ENCODE results near the gene SLC52A3. TPM values are rescaled to one million over a fixed set of nuclear protein-coding genes. Genes with fewer than 3 reads are reported as not detected.
"Not testable (repeated sequence)": the region's sequence is repeated elsewhere in the genome, so short reads cannot be mapped to it uniquely, and the experiment has no call there.

Gene SLC52A3
- 1 to 10 TPM in 1 of 4 donors, under 1 TPM in 3; 0.48 to 1.4 (median 0.68) TPM for total RNA-seq
- 1.6 TPM for polyA plus RNA-seq
- long read RNA-seq, donor 1, partial matches to known transcripts: 2 of 3 reads
- long read RNA-seq, donor 1, other reads (novel, unspliced or antisense): 0 of 3 reads
- long read RNA-seq, donor 2, partial matches to known transcripts: 1 of 3 reads
- long read RNA-seq, donor 2, other reads (novel, unspliced or antisense): 0 of 3 reads
- long read RNA-seq, donor 3, transcript SLC52A3-206 (5 exons, 2,611 nt): major isoform, 6 of 11 reads
- long read RNA-seq, donor 3, partial matches to known transcripts: 5 of 11 reads
- long read RNA-seq, donor 3, other reads (novel, unspliced or antisense): 0 of 11 reads
- long read RNA-seq, donor 4, partial matches to known transcripts: 0 of 1 reads
- long read RNA-seq, donor 4, other reads (novel, unspliced or antisense): 0 of 1 reads

DNA sequence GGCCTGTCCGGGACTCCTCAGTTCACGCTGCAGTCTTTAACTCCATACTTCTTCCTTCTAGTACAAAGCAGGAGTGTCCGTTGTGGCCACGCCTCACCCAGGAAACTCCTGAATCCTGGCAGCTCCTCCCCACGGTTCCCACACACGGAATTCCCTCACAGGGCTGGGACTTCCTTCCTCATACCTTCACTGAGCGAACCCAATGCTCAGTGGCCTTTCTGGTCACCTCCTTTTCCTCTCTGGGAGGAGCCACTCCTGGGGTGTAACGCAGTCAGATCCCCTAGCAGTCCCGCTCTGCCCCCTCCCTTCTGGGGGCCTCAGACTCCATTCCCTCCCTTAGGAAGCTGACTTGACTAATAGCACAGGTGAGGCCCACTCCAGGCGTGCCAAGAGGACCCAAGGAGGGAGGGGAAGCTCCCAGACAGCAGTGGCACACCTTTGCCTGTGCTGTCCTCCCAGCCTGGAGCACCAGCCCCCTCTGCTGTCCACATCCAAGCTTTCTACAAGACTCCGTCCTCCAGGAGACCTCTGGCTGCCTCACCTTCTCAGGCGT is at the start of gene SLC52A3:
TSS of gene SLC52A3 (minus strand) at position 75 of the 553 bp plus-strand sequence. CDS start 2,726 bp downstream, outside the sequence.
- H3K27me3 ChIP-seq (ENCODE audit: control insufficient read depth, insufficient read depth): no peaks in the 10 kb centered on the region
- H3K27ac ChIP-seq (ENCODE audit: low read length): peak within 1 kb of the TSS; percentile 57
- 52% methylated on average over 12 of the region's 12 CpGs for WGBS
- intact Hi-C loops (cut with DNase I): no loop called here
- ATAC-seq (peak; percentile 74 to 89), DNase-seq (peak; percentile 34 to 65 (median 57))
- H3K4me3 ChIP-seq (ENCODE audit: low read length): peak within 1 kb of the TSS; percentile 4
- peaks cover 2% of the 10 kb centered on the region for H3K4me1 ChIP-seq (ENCODE audit: control insufficient read depth, insufficient read depth, low read length)
- H3K9me3 ChIP-seq (ENCODE audit: control insufficient read depth, low read length): no peaks in the 10 kb centered on the region

DNA sequence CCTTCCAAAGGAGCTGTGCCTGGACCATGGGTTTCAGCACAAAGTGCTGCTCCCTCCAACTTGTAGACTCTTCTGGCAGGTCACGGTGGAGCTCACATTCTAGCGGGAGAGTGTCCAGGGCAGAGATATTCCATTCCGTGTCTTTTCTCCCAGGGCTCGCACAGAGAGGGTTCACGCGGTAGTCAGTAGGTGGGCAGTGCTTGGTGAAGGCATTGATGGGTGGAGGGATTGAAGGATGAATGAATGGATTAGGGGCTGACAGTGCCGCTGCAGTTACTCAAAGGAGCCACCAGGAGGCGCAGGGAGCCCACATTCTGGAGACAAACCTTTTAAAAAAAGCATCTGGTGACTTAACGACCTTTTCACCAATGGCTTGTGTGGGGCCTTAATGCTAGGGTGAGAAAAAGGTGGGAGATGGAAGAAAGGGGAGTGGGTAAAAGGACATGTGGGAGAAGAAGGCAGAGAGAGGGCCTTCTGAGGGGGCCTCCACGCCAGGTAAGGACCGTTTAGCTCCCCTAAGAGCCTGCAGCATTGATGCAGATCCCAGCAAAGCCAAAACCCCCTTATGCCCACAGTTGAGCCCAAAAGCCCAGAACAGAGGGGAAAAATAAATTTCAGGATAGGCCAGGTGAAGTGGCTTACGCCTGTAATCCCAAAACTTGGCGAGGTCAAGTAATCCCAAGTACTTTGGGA is 47.8 kb upstream of the SLC52A3 start:
- H3K27ac ChIP-seq (ENCODE audit: low read length): no peak overlapping the region
- intact Hi-C loops (cut with DNase I): loop anchor here (1.0 to 10.0 kb wide), 6 partner anchors 140 to 399 kb away; no protein-coding TSS in a partner anchor

DNA sequence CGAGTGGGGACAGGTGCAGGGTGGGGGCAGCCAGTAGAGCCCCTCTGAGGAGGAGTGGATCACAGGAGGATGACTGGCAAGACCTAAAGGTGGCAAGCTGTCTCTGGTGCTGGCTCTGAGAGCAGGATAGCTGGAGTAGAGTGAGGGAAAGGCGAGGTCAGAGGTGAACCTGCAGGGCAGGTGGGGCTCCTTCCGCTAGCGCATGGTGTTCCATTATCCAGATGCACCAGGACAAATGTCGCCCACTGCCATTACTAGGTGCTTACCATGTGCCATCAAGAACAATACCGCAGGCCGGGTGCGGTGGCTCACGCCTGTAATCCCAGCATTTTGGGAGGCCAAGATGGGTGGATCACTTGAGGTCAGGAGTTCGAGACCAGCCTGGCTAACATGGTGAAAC is 46.9 kb upstream of the SLC52A3 start:
- no peak for ATAC-seq
- intact Hi-C loops (cut with DNase I): loop anchor here in 3 of 4 donors (5.0 to 10.0 kb wide), 4 partner anchors 142 to 400 kb away; no protein-coding TSS in a partner anchor
- no peaks in the 10 kb centered on the region for H3K4me1 ChIP-seq (ENCODE audit: control insufficient read depth, insufficient read depth, low read length)

More for the DNA sequence above, 47.8 kb upstream of the SLC52A3 start:
- DNase-seq: peak; percentile 43 to 82 (median 76)
- Histone ChIP-seq H3K4me1 (ENCODE audit: control insufficient read depth, insufficient read depth, low read length) (no peaks in the 10 kb centered on the region), H3K4me3 (ENCODE audit: low read length) (no peak overlapping the region), H3K27me3 (ENCODE audit: control insufficient read depth, insufficient read depth) (no peaks in the 10 kb centered on the region), H3K9me3 (ENCODE audit: control insufficient read depth, low read length) (no peaks in the 10 kb centered on the region)
- 33% methylated on average over 13 of the region's 13 CpGs for WGBS
- ATAC-seq: peak; percentile 40 to 57

GRCh38 chr20:813390-813789 is 45.1 kb upstream of the SLC52A3 start:
- Histone ChIP-seq H3K4me1 (ENCODE audit: control insufficient read depth, insufficient read depth, low read length) (no peaks in the 10 kb centered on the region), H3K27ac (ENCODE audit: low read length) (no peak overlapping the region), H3K27me3 (ENCODE audit: control insufficient read depth, insufficient read depth) (peaks cover 6% of the 10 kb centered on the region), H3K9me3 (ENCODE audit: control insufficient read depth, low read length) (no peaks in the 10 kb centered on the region), H3K4me3 (ENCODE audit: low read length) (no peak overlapping the region)
- WGBS: 42% methylated on average over 8 of the region's 8 CpGs
- DNase-seq (no peak), ATAC-seq (peak in 1 of 2 donors; percentile 56)
- intact Hi-C loops (cut with DNase I): loop anchor here in 2 of 4 donors (5.0 to 10.0 kb wide), 2 partner anchors 294 to 401 kb away; no protein-coding TSS in a partner anchor

More for the DNA sequence above, 46.9 kb upstream of the SLC52A3 start:
- 88% methylated on average over 10 of the region's 10 CpGs for WGBS
- no peak overlapping the region for H3K4me3 ChIP-seq (ENCODE audit: low read length)
- DNase-seq: no peak
- peaks cover 1% of the 10 kb centered on the region for H3K27me3 ChIP-seq (ENCODE audit: control insufficient read depth, insufficient read depth)
- H3K9me3 ChIP-seq (ENCODE audit: control insufficient read depth, low read length): no peaks in the 10 kb centered on the region
- no peak overlapping the region for H3K27ac ChIP-seq (ENCODE audit: low read length)

DNA sequence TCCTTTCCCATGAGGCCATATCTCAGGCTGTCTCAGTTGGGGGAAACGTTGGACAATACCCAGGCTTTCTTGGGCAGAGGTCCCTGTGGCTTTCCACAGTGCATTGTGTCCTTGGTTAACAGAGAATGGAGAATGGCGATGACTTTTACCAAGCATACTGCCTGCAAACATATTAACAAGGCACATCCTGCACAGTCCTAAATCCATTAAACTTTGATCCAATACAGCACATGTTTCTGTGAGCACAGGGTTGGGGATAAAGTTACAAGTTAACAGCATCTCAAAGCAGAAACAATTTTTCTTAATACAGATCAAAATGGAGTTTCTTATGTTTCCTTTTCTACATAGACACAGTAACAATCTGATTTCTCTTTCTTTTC is 44.1 kb upstream of the SLC52A3 start:
- H3K9me3 ChIP-seq (ENCODE audit: control insufficient read depth, low read length); H3K4me3 ChIP-seq (ENCODE audit: low read length); H3K27me3 ChIP-seq (ENCODE audit: control insufficient read depth, insufficient read depth); H3K27ac ChIP-seq (ENCODE audit: low read length); H3K4me1 ChIP-seq (ENCODE audit: control insufficient read depth, insufficient read depth, low read length); DNase-seq; ATAC-seq: not testable (repeated sequence)
- WGBS: 20% methylated on average over 2 of the region's 2 CpGs
- intact Hi-C loops (cut with DNase I): loop anchor here in 2 of 4 donors (5.0 to 10.0 kb wide), 2 partner anchors 295 to 402 kb away; no protein-coding TSS in a partner anchor

GRCh38 chr20:811776-812434 is 43.6 kb upstream of the SLC52A3 start:
- H3K27me3 ChIP-seq (ENCODE audit: control insufficient read depth, insufficient read depth); H3K27ac ChIP-seq (ENCODE audit: low read length); H3K4me3 ChIP-seq (ENCODE audit: low read length); ATAC-seq; H3K9me3 ChIP-seq (ENCODE audit: control insufficient read depth, low read length); DNase-seq; H3K4me1 ChIP-seq (ENCODE audit: control insufficient read depth, insufficient read depth, low read length): not testable (repeated sequence)
- intact Hi-C loops (cut with DNase I): loop anchor here in 2 of 4 donors (5.0 to 10.0 kb wide), 2 partner anchors 295 to 403 kb away; no protein-coding TSS in a partner anchor
- WGBS: 39% methylated on average over 13 of the region's 13 CpGs

GRCh38 chr20:805713-806112 is 37.4 kb upstream of the SLC52A3 start:
- Histone ChIP-seq H3K27ac (ENCODE audit: low read length) (no peak overlapping the region), H3K9me3 (ENCODE audit: control insufficient read depth, low read length) (no peaks in the 10 kb centered on the region), H3K4me1 (ENCODE audit: control insufficient read depth, insufficient read depth, low read length) (no peaks in the 10 kb centered on the region), H3K4me3 (ENCODE audit: low read length) (no peak overlapping the region), H3K27me3 (ENCODE audit: control insufficient read depth, insufficient read depth) (peaks cover 9% of the 10 kb centered on the region)
- WGBS: 12% methylated on average over 1 of the region's 1 CpG
- intact Hi-C loops (cut with DNase I): no loop called here
- no peak for DNase-seq
- no peak for ATAC-seq

DNA sequence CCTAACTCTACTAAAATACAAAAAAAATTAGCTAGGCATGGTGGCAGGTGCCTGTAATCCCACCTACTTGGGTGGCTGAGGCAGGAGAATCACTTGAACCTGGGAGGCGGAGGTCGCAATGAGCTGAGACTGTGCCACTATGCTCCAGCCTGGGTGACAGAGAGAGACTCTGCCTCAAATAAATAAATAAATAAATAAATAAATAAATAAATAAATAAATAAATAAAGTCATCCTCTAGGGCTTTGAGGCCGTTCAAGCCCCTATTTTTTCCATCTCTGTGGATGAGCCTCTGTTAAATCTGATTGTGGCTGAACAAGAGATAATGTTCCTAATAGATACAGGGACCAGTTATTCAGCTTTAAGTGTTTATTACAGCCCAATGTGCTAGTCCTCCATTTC is 33.4 kb upstream of the SLC52A3 start:
- WGBS: 81% methylated on average over 3 of the region's 3 CpGs
- ATAC-seq (no peak), DNase-seq (no peak)
- Histone ChIP-seq H3K4me1 (ENCODE audit: control insufficient read depth, insufficient read depth, low read length) (no peaks in the 10 kb centered on the region), H3K9me3 (ENCODE audit: control insufficient read depth, low read length) (no peaks in the 10 kb centered on the region), H3K27ac (ENCODE audit: low read length) (no peak overlapping the region), H3K4me3 (ENCODE audit: low read length) (no peak overlapping the region), H3K27me3 (ENCODE audit: control insufficient read depth, insufficient read depth) (peaks cover 3% of the 10 kb centered on the region)
- intact Hi-C loops (cut with DNase I): no loop called here

DNA sequence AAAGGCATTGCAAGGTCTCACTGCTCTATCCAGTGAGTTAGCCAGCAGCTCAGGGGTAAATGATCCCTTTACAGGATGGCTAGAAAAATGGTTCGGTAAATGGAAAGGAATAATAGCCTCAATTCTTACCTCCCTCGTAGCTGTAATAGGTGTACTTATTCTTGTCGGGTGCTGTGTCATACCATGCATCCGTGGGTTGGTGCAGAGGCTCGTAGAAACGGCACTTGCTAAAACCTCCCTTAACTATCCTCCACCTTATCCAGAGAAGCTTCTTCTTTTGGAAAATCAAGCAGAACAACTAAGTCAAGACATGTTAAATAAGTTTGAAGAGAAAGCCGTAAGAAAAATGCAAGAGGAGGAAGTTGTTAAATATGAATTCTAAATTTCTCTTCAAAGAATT is 31.7 kb upstream of the SLC52A3 start:
- WGBS: 92% methylated on average over 7 of the region's 7 CpGs
- H3K9me3 ChIP-seq (ENCODE audit: control insufficient read depth, low read length); H3K27ac ChIP-seq (ENCODE audit: low read length); intact Hi-C loops (cut with DNase I); DNase-seq; H3K4me3 ChIP-seq (ENCODE audit: low read length); H3K27me3 ChIP-seq (ENCODE audit: control insufficient read depth, insufficient read depth); ATAC-seq; H3K4me1 ChIP-seq (ENCODE audit: control insufficient read depth, insufficient read depth, low read length): not testable (repeated sequence)

- DNase-seq; H3K4me1 ChIP-seq (ENCODE audit: control insufficient read depth, insufficient read depth, low read length); intact Hi-C loops (cut with DNase I); H3K4me3 ChIP-seq (ENCODE audit: low read length); H3K9me3 ChIP-seq (ENCODE audit: control insufficient read depth, low read length); H3K27ac ChIP-seq (ENCODE audit: low read length); H3K27me3 ChIP-seq (ENCODE audit: control insufficient read depth, insufficient read depth); ATAC-seq: not testable (repeated sequence)
- WGBS: 77% methylated on average over 5 of the region's 5 CpGs
Observed at GRCh38 chr20:798746-799145, 30.4 kb upstream of the SLC52A3 start.
